ENCODE measurements around the gene HLCS. TPM values are rescaled to one million over a fixed set of nuclear protein-coding genes. Genes with fewer than 3 reads are reported as not detected.
"Not testable (repeated sequence)": the region's sequence is repeated elsewhere in the genome, so short reads cannot be mapped to it uniquely, and the experiment has no call there.

HLCS gene
- total RNA-seq, 3 donors from 2014 or later (not counting 1 experiment from before 2014, with no cell fraction given) = 28.4 to 36.0 (median 33.0) TPM

DNA sequence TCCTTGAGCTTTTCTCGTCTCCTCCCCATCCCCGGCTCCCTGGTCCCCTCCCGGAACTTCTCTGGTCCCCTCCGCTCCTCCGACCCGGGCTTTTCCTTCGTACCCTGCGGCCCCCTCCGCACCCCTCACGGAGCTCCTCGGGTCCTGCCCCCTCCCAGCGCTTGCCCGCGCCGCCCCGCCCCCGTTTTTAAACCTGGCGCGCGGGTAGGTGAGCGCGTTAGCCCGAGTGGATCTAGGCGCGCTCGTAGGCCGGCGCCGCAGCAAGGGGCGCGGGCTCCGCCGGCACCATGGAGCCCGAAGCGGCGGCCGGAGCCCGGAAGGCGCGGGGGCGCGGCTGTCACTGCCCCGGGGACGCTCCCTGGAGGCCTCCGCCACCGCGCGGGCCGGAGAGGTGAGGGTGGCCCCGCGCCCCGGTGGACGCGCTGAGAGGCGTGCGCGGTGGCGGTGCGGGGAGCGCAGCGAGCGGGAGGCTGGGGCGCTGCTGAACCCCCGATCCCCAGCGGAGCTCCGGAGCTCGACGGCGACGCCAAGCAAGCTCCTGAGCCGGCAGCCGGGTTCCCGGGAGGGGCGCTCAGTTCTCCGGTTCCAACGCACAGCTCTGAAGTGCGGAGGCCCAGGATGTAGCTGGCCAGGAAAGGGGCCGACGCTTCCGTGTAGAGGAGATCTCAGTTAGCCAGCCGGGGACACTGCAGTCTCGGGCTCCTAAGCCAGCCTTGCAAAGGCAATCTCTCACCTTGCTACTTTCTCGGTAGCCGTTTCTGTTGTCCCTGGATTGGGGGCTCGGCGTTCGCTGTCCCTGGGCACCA, 40.2 kb upstream of the HLCS start, which contains the start of gene RIPPLY3:
RIPPLY3 (plus strand) TSS at position 217 of the 806 bp plus-strand sequence; CDS start at position 288, 71 bp downstream.
- WGBS (ENCODE audit: insufficient coverage) = 1% methylated on average over 87 of the region's 87 CpGs
- Histone ChIP-seq H3K4me1 (ENCODE audit: control insufficient read depth, insufficient read depth, low read length) (peaks cover 19% of the 10 kb centered on the region), H3K27ac (ENCODE audit: low read length) (no peak within 1 kb of the TSS), H3K9me3 (ENCODE audit: control insufficient read depth, insufficient read depth, low read length) (no peaks in the 10 kb centered on the region), H3K27me3 (ENCODE audit: control insufficient read depth, insufficient read depth, low read length) (peaks cover 19% of the 10 kb centered on the region), H3K36me3 (ENCODE audit: control insufficient read depth, insufficient read depth, low read length) (no peaks in the 10 kb centered on the region), H3K4me3 (ENCODE audit: low read length) (no peak within 1 kb of the TSS)
- Mint-ChIP-seq H3K27me3 (ENCODE audit: low read depth in 2 of 2) (peaks cover 6 to 15% of the 10 kb centered on the region in 2 donors), H3K27ac (no peak within 1 kb of the TSS), H3K36me3 (no peaks in the 10 kb centered on the region), H3K4me3 (peak within 1 kb of the TSS; percentile 53), H3K4me1 (peaks cover 5 to 7% of the 10 kb centered on the region in 2 donors), H3K9me3 (no peaks in the 10 kb centered on the region)
- DNase-seq = peak in 1 of 2 donors; percentile 30
- ATAC-seq = peak in 2 of 3 donors; percentile 41 to 49
- intact Hi-C loops (cut with micrococcal nuclease) = loop anchor here (5.0 kb wide), 1 partner anchor 374 kb away; no protein-coding TSS in a partner anchor
- TF ChIP-seq, protein P1, sequence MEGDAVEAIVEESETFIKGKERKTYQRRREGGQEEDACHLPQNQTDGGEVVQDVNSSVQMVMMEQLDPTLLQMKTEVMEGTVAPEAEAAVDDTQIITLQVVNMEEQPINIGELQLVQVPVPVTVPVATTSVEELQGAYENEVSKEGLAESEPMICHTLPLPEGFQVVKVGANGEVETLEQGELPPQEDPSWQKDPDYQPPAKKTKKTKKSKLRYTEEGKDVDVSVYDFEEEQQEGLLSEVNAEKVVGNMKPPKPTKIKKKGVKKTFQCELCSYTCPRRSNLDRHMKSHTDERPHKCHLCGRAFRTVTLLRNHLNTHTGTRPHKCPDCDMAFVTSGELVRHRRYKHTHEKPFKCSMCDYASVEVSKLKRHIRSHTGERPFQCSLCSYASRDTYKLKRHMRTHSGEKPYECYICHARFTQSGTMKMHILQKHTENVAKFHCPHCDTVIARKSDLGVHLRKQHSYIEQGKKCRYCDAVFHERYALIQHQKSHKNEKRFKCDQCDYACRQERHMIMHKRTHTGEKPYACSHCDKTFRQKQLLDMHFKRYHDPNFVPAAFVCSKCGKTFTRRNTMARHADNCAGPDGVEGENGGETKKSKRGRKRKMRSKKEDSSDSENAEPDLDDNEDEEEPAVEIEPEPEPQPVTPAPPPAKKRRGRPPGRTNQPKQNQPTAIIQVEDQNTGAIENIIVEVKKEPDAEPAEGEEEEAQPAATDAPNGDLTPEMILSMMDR (IDR thresholded peaks at IDR 0.05) = no peak

DNA sequence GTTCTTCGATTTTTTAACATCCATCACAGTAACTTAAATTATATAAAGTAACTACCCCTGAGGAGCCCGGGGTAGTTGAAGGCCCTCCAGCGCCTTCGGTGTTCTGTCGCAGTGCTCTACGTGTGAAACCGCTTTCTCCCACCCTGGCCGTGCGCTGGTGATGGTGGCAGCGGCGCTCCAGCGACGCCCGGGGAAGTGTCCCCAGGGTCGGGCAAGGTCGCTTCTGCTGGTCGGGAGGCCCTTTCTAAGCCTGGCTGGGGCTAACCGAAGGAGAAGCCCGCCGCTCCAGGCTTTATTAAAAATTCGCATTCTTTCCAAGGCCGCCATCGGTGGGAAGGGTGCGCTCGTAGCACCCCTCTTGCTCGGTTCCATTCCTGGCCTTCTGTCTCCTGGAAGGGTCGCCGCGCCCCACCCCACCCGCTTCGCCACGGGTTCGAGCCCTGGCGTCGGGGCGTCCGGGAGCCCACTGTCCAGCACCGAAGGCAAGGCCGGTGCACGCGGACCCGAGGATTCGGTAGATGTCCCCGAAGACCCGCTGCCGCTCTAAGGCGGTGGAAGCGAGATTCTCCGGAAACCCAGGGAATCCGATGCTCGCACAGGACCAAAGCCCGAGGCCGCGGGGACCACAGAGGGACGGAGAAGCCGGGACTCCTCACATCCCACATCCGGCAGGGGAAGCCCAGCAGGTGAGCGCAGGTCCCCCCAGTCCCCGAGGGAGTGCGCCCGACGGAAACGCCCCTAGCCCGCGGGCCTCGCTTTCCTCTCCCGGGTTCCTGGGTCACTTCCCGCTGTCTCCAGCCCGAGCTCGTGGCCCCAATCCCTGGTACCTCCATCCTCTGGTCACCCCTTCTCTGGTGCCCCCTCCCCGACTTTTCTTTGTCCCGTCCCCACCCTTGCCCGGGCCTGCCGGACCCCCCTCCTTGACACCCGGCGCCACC, 39.3 kb upstream of the HLCS start:
- no peak for DNase-seq
- 30% methylated on average over 76 of the region's 76 CpGs for WGBS (ENCODE audit: insufficient coverage)
- H3K36me3 Mint-ChIP-seq = no peaks in the 10 kb centered on the region
- H3K27ac ChIP-seq (ENCODE audit: low read length) = no peak overlapping the region
- H3K27me3 ChIP-seq (ENCODE audit: control insufficient read depth, insufficient read depth, low read length) = peaks cover 19% of the 10 kb centered on the region
- no peak overlapping the region for H3K27ac Mint-ChIP-seq
- no peaks in the 10 kb centered on the region for H3K9me3 ChIP-seq (ENCODE audit: control insufficient read depth, insufficient read depth, low read length)
- intact Hi-C loops (cut with micrococcal nuclease) = loop anchor here (5.0 kb wide), 1 partner anchor 374 kb away; no protein-coding TSS in a partner anchor
- peaks cover 5 to 7% of the 10 kb centered on the region in 2 donors for H3K4me1 Mint-ChIP-seq
- peaks cover 19% of the 10 kb centered on the region for H3K4me1 ChIP-seq (ENCODE audit: control insufficient read depth, insufficient read depth, low read length)
- TF ChIP-seq, protein P1 (IDR thresholded peaks at IDR 0.05) = no peak
- H3K4me3 ChIP-seq (ENCODE audit: low read length) = no peak overlapping the region
- no peaks in the 10 kb centered on the region for H3K9me3 Mint-ChIP-seq
- peaks cover 6 to 15% of the 10 kb centered on the region in 2 donors for H3K27me3 Mint-ChIP-seq (ENCODE audit: low read depth in 2 of 2)
- ATAC-seq = no peak
- no peak overlapping the region for H3K4me3 Mint-ChIP-seq
- no peaks in the 10 kb centered on the region for H3K36me3 ChIP-seq (ENCODE audit: control insufficient read depth, insufficient read depth, low read length)

DNA sequence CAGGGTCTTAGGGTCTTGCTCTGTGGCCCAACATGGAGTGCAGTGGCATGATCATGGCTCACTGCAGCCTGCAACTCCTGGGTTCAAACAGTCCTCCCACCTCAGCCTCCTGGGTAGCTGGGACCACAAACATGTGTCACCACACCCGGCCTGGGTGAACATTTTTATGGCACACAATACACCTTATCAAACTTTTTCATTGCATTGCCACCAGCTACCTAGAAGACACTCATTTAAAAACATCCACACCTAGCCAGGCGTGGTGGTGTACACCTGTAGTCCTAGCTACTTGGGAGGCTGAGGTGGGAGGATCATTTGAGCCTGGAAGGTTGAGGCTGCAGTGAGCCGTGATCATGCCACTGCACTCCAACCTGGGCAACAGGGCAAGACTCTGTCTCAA, 37.4 kb upstream of the HLCS start:
- H3K27me3 Mint-ChIP-seq (ENCODE audit: low read depth in 2 of 2); H3K4me3 ChIP-seq (ENCODE audit: low read length); H3K9me3 ChIP-seq (ENCODE audit: control insufficient read depth, insufficient read depth, low read length); H3K4me3 Mint-ChIP-seq; intact Hi-C loops (cut with micrococcal nuclease); DNase-seq; H3K36me3 ChIP-seq (ENCODE audit: control insufficient read depth, insufficient read depth, low read length); ATAC-seq; H3K4me1 Mint-ChIP-seq; H3K36me3 Mint-ChIP-seq; H3K9me3 Mint-ChIP-seq; H3K27ac ChIP-seq (ENCODE audit: low read length); H3K27ac Mint-ChIP-seq: not testable (repeated sequence)
- Histone ChIP-seq H3K4me1 (ENCODE audit: control insufficient read depth, insufficient read depth, low read length) (peaks cover 11% of the 10 kb centered on the region), H3K27me3 (ENCODE audit: control insufficient read depth, insufficient read depth, low read length) (peaks cover 12% of the 10 kb centered on the region)
- 92% methylated on average over 2 of the region's 3 CpGs for WGBS (ENCODE audit: insufficient coverage)

DNA sequence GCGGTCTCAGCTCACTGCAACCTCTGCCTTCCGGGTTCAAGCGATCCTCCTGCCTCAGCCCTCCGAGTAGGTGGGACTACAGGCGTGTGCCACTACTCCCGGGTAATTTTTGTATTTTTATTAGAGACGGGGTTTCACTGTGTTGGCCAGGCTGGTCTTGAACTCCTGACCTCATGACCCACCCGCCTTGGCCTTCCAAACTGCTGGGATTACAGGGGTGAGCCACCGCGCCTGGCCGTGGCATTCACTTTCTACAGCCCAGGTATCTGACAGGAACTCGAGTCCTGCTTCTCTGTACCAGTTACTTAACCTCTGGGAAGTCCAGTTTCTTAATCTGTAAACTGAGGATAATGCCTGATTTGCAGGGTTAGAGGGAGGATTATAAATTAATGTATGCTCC, 36.4 kb upstream of the HLCS start:
- H3K36me3 Mint-ChIP-seq = not testable (repeated sequence)

More for the DNA sequence above, 36.4 kb upstream of the HLCS start:
- H3K4me1 Mint-ChIP-seq; H3K4me3 ChIP-seq (ENCODE audit: low read length); H3K36me3 ChIP-seq (ENCODE audit: control insufficient read depth, insufficient read depth, low read length); H3K27me3 Mint-ChIP-seq (ENCODE audit: low read depth in 2 of 2); ATAC-seq; H3K27ac Mint-ChIP-seq; H3K9me3 Mint-ChIP-seq; H3K4me3 Mint-ChIP-seq; H3K27me3 ChIP-seq (ENCODE audit: control insufficient read depth, insufficient read depth, low read length); intact Hi-C loops (cut with micrococcal nuclease); H3K9me3 ChIP-seq (ENCODE audit: control insufficient read depth, insufficient read depth, low read length); DNase-seq; H3K27ac ChIP-seq (ENCODE audit: low read length): not testable (repeated sequence)
- 95% methylated on average over 12 of the region's 12 CpGs for WGBS (ENCODE audit: insufficient coverage)
- peaks cover 11% of the 10 kb centered on the region for H3K4me1 ChIP-seq (ENCODE audit: control insufficient read depth, insufficient read depth, low read length)
